CD1c-positive myeloid dendritic cell (primary cell): ENCODE data around the gene IQCE.
A peak's percentile ranks its signal among the peaks of the same experiment; 100 is the strongest.
"Not testable (repeated sequence)": the region's sequence is repeated elsewhere in the genome, so short reads cannot be mapped to it uniquely, and the experiment has no call there.

Experiments
- DNase-seq: peaks from one replicate; pipeline ENCODE4 v3.0.0-alpha.2; 2016; ENCODE audit errors: extremely low spot score

Gene IQCE

GRCh38 chr7:2601907-2602306, 43.1 kb downstream of the IQCE start:
- DNase-seq = no peak

- no peak for DNase-seq
Measured at GRCh38 chr7:2602406-2603043, 43.7 kb downstream of the IQCE start.

DNA sequence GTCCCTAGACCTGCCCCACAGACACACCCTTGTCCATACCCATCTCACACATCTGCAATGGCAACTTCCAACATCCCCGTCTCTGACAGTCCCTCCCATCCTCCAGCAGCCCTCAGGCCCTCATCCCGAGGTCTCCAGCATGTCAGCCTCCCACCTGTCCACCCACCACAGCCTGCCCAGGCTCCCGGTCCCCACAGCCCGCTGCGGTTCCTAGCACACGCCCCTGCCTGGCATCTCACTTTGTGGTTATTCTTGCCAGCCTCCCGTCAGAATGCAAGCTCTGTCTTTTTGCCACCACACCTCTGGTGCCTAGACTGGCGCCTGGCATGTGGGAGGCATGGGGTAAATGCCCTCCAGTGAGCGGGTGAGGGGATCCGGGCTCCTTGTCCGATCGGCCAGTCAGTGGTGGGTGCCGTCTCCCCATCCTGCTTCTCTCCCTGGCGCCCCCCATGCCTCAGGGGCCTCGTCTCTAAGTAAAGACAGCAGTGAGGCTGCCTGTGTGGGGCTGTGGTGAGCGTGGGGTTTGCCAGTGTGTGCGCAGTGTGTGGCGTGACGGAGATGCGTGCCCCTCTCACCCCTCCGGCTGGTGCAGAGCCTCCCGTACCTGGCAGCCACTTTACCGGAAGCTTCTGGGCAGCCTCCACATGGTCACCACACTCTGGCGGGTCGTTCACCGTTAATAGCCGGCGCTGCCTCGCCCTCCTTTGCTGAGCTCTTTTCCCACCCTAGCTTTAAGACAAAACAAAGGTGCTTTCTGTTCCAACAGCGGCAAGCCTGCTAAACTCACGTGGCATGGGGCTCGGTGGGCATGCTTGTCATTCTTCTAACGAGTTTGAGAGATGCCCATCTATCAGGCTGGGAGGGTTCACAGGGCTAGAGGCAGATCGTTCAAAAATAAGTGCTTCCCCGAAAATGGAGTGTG, 44.5 kb downstream of the IQCE start:
- no peak for DNase-seq

GRCh38 chr7:2604608-2605174, 45.9 kb downstream of the IQCE start:
- no peak for DNase-seq

GRCh38 chr7:2605608-2606538, 47.1 kb downstream of the IQCE start:
- no peak for DNase-seq

- DNase-seq = no peak
Measured at GRCh38 chr7:2606539-2606936, 47.8 kb downstream of the IQCE start.

- DNase-seq = no peak
Measured at GRCh38 chr7:2607122-2607922, 48.5 kb downstream of the IQCE start.

DNA sequence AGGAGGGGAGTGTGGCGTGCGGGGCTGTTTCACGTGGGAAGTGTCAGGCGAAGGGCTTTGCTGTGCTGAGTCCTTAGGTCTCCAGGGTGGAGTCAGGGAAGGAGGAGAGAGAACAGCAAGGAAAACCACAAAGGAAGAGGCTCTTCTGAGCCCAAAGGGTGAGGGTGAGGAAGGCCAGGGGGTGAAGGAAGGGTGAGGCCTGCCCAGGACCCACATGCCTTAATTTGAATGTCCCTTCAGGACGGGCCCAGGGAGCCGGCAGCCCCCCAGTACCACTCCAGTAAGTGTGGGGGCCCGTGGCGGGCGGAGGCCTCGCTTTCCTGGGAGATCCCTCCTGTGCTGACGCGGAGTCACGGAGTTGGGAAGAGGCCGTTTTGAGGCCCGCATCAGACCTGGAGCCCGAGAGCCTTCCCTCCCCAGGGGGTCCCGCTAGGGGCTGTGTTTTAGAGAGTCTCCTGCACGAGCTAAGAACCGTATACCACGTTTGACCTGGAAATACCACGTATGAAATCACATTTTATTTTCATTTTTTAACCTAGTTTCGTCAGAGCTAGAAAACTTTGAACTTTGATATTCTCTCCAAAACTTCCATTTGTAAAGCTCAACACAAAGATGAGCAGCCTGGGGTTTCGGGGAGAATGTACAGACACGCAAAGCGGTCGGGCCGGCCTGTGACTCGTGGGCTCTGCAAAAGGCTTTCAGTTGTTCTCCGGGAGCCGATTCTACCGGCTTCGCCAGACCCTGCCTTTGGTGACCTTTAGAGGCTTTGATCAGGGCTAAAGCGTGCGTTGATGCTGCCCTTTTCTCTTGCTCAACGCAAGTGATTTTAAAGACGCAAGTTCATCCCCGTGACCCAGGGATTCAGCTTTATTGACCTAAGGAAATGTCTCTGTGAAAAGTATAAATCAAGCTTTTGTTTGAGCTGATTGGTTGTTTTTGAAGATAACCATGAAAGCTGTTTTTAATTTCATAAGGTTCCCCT, 49.4 kb downstream of the IQCE start:
- DNase-seq = no peak

DNA sequence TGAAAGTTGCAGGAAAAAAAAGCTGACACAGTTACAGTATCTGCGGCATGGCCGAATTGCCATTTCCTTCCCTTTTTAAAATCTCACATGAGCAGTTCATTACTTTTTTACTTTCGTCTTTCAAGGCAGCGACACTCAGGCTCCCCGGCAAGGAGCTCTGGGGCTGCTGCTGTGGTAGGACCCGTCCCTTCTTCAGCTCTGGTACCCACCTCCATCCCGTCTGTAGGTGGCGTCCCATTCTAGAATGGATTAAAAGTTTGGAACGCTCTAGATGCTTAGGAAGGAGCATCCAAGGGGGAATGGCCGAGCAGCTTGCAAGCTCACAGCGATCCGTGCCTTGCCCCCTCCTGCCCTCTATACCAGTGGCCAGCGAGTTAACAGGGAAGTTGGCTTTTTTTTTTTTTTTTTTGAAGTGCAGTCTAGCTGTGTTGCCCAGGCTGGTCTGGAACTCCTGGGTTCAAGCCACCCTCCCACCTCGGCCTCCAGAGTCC, 50.2 kb downstream of the IQCE start:
- peak; percentile 70 for DNase-seq

DNA sequence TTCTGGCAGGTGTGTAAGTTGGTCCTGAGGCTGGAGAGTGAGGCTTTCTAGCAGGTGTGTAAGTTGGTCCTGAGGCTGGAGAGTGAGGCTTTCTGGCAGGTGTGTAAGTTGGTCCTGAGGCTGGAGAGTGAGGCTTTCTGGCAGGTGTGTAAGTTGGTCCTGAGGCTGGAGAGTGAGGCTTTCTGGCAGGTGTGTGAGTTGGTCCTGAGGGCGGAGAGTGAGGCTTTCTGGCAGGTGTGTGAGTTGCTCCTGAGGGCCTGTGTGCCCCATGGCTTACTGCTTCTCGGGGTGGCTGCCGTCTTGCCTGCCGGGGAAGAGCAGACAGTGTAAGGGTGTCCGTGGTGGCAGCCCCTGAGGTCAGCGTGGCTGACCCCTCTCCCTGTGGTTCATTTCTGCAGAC, 50.9 kb downstream of the IQCE start:
- not testable (repeated sequence) for DNase-seq

- no peak for DNase-seq
Measured at GRCh38 chr7:2610466-2610865, 51.7 kb downstream of the IQCE start.

DNA sequence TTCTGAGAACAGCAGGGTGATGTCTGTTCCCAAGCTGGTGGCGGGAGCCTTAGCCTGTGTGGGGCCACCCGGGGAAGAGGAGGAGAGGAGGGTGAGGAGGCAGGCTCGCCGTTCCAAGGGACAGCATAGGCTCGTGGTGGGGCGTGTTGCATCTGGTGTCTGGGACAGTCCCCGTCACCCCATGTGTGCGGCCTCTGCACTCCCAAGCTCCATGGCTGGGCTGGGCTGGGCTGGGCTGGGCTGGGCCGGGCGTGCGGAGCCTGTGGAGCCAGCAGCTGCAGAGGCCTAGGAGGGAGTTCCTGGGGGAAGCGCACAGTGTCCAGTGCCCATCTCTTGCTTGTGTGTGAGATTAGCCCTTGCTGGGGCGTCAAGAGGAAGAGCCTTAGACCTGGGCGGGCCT, 52.1 kb downstream of the IQCE start:
- DNase-seq = no peak

DNA sequence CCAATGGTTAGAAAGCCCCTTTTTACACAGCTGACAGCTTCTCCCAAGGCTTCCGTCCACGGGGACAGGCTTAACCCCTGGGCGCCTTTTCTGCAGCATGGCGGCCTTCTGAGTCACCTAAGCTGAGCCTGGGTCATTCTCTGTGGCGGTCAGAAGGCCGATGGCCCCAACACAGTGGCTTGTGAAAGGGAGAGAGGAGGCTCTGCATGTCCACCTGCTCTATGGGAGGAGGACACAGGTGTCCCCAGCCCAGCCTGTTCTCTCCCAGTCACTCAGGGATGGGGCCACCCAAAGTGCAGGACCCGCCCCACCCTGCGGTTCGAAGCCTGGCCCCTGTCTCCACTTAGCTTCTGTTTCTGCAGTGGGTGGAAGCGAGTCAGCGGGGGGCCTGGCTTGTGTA, 52.6 kb downstream of the IQCE start:
- DNase-seq = no peak

DNA sequence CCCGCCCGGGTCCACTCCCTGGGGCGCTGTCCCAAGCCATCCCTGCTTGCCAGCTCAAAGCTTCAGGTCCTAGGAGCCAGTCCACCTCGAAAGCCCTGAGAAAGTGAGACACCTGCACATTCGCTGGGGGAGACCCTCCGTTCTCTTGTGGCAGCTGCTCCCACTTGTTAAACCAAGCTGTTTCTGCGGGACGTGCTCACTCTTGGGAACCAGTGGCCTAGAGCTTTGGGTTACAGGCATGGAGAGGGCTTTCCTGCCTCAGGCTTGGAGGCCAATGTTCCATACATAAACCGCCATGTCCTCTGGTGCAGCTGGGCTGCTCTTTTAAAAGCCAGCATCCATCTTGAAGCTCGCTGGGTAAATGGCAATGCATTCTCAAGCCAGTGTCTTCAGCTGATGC, 53.1 kb downstream of the IQCE start:
- DNase-seq = no peak

DNA sequence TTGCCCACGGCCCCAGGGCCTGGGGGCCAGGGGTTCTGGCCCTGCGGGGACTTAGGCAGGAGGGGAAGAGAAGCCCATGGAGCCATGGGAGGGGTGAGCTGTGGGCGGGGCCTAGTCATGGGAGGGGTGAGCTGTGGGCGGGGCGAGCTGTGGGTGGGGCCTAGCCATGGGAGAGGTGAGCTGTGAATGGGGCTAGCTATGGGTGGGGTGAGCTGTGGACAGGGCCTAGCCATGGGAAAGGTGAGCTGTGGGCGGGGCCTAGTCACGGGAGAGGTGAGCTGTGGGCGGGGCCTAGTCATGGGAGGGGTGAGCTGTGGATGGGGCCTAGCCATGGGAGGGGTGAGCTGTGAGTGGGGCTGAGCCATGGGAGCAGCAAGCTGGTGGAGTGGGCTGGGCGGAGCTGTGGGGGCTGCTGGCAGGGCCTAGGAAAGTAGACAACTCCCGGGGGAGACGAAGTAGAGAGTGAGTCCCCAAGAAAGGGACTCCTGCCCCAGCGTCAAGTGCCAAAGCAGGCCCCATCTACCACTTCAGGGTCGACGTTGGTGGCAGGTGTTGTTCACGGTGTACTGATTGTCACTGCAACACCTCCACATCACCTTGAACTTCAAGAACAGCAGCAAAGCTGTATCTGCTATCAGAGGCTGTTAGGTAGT, 53.8 kb downstream of the IQCE start:
- DNase-seq = no peak

GRCh38 chr7:2613098-2613930, 54.5 kb downstream of the IQCE start:
- DNase-seq = no peak

GRCh38 chr7:2613931-2614600, 55.3 kb downstream of the IQCE start:
- no peak for DNase-seq
